ENCODE results near the gene SINHCAF.

The SINHCAF gene

GRCh38 chr12:31232361-31232965 lies 93.5 kb downstream of the SINHCAF start:
- Histone ChIP-seq H3K36me3 (ENCODE audit: insufficient read depth, low read length) (no peaks in the 10 kb centered on the region), H3K27me3 (ENCODE audit: insufficient read depth, low read length) (peaks cover 66% of the 10 kb centered on the region), H3K4me1 (ENCODE audit: control insufficient read depth, insufficient read depth, low read length, unreplicated experiment) (no peaks in the 10 kb centered on the region), H2AFZ (ENCODE audit: low read length, unreplicated experiment) (no peak overlapping the region), H3K4me3 (ENCODE audit: low read depth, low read length) (no peak overlapping the region), H3K79me2 (ENCODE audit: control insufficient read depth, insufficient read depth, low read length, unreplicated experiment) (no peaks in the 10 kb centered on the region), H3K27ac (ENCODE audit: low read depth, low read length) (no peak overlapping the region)

- Histone ChIP-seq H3K4me3 (ENCODE audit: low read depth, low read length) (no peak overlapping the region), H2AFZ (ENCODE audit: low read length, unreplicated experiment) (no peak overlapping the region), H3K79me2 (ENCODE audit: control insufficient read depth, insufficient read depth, low read length, unreplicated experiment) (no peaks in the 10 kb centered on the region), H3K27me3 (ENCODE audit: insufficient read depth, low read length) (peaks cover 59% of the 10 kb centered on the region), H3K4me1 (ENCODE audit: control insufficient read depth, insufficient read depth, low read length, unreplicated experiment) (no peaks in the 10 kb centered on the region), H3K27ac (ENCODE audit: low read depth, low read length) (no peak overlapping the region), H3K36me3 (ENCODE audit: insufficient read depth, low read length) (no peaks in the 10 kb centered on the region)
Observed at GRCh38 chr12:31231611-31232360, 94.2 kb downstream of the SINHCAF start.
